NOMO-1 treated with dmso at 0.1 percent for 144 hours (cell line): Measurements from ENCODE around the gene CYTH4.

ENCODE experiments used
- DNase-seq: peaks from one replicate; lab custom pipeline; 2025; ENCODE audit not compliant: unreplicated experiment; lab: John Stamatoyannopoulos, UW

The CYTH4 gene

DNA sequence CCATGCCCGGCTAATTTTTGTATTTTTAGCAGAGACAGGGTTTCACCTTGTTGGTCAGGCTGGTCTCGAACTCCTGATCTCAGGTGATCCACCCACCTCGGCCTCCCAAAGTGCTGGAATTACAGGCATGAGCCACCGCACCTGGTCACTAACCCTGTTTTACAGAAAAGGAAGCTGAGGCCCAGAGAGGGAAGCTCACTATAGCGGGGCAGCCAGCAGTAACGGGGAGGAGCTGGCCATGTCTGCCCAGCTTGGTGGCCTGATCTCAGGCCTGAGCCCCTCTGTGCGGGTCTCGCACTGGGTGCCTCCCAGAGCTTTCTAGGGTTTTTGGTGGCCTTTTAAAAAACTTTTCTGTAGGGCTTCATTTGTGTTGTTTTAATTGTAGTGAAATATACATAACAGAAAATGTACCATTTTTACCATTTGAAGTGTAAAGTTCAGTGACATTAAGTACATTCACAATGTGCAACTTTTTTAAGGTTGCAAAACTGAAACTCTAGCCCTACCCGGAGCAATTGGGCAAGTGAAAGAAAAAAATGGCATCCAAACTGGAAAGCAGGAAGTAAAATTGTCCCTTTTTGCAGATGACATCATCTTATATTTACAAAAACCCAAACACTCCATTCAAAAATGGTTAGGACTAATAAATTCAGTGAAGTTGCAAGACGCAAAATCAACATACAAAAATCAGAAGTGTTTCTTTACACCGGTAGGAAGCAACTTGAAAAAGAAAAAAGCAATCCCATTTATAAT, 14.5 kb upstream of the CYTH4 start:
- DNase-seq, result peak; percentile 79

GRCh38 chr22:37269936-37270678, 12.2 kb upstream of the CYTH4 start:
- peak; percentile 23 for DNase-seq

- peak; percentile 56 for DNase-seq
Observed at GRCh38 chr22:37270928-37271650, 11.2 kb upstream of the CYTH4 start.

GRCh38 chr22:37273126-37273845, 9.0 kb upstream of the CYTH4 start:
- DNase-seq, result no peak

DNA sequence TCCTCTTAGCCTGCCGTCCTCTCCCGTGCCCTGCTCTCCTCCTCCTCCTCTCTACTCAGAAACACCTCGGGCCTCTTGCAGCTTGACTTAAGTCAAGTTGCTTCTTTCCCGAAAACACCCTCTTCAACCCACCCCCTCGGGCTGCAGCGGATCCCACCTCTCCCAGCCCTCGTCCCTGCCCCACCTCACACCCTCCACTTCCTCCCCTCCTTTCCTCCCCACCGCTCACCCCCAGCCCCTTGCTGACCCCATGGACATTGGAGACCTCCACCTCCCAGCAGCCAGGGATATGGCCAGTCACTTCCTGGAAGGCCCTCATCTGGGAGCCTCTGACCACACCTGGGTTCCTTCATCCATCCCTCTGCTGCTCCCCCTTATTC, 8.5 kb upstream of the CYTH4 start:
- DNase-seq, result no peak

GRCh38 chr22:37274380-37274862, 7.9 kb upstream of the CYTH4 start:
- peak; percentile 77 for DNase-seq

DNA sequence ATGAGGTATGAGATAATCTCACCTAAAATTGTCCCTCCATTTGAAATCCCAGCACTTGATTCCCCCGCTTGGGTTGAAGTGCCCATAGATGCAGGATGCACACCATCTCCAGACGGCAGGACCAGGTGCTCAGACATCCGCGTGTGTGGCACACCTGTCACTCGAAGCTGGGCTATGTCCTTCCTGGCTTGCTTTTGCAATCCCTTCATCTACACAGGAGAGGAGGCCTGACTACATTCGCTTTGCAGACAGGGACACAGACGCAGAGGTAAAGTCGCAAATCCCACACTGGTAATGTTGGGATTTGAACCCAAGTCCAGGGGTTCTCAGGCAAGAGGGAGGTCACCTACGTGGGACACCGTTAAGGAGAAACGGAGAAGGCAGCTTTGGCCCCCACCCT, 7.2 kb upstream of the CYTH4 start:
- no peak for DNase-seq

DNA sequence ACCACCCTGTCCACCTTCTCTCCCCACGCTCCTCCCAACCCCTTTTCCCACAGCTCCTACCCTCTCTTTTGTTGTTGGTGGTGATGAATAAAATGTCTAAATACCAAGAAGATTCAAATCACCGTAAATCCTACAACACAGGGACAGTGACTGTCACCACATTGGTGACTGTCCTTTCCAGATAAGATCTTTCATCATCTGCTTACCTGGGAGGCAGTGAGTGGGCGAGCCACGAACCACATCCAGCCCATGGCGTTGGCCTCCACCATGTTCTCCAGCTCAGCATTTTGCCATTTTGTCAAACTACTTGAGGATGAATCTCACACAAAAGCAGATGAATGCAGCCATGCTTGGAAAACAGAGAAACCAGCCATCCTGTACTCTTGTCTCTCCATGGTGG, 6.7 kb upstream of the CYTH4 start:
- no peak for DNase-seq

DNA sequence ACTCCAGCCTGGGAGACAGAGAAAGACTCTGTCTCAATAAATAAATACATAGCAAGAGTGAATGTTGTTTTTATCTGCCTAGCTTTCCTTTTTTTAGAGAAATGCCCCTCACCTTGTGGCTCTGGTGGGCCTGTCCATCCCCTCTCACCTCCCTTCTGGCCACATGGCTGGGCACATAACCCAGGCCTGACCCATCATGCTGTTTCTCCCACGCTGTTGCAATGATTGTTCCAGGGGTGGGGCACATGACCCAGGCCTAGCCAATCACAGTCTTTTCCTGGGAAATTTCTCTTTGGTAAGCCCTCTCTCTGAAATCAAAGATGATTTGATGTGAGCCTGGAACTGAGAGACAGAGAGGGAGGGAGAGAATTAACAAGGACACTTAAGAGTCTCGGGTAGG, 5.5 kb upstream of the CYTH4 start:
- no peak for DNase-seq

GRCh38 chr22:37277384-37277783, 4.9 kb upstream of the CYTH4 start:
- DNase-seq, result no peak

DNA sequence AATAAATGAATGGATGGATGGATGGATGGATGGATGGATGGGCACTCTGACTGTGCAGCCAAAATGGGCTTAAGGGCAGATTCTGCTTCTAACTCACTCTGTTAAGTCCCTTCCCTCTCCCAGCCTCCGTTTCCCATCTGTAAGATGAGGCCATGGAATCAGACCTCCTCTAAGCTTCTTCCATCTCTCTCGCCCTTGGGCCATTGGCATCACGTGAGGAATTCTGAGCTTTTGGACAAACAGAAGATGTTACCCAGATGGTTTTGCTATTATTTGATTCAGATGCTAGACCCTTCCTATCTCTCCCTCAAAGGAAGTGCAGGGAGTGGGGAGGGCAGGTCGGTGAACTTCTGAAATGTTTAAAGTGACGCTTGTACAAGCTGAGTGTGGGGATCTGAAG, 4.0 kb upstream of the CYTH4 start:
- DNase-seq, result no peak

DNA sequence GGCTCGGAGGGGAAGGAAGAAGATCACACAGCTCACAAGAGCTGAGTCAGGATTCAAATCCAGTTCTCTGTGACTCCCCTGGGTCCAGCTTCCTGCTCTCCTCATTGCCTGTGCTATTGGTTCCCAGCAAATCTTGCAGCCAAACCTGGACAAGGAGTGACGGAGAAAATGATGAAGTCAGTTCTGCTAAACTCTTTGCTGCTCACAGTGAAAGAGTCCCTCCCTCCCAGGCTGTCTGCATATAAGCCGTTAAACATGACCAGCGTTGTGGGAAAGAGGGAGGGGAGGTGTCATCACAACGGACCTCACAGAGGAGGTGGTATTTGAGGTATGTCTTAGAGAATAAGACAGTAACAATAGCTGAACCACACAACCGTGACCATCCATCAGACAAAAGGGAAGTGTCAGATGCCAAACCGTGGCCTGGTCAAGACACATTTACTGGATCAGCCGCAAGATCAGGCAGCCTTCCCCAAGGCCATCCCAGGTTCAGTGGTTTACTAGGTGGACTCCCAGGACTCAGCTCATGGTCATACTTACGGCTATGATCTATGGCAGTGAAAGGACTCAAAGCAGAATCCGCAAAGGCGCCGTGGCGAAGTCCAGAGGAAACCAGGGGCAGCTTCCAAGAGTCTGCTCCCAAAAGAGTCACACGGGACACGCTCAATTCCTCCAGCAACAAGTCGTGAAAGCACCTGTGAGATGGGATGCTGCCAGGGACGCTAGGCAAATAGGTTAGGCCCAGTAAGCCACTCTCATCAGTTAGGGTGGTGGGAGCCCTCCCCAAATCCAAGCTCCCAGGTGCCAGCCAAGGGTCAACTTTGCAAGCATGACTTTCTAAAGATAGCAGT, 2.8 kb upstream of the CYTH4 start:
- DNase-seq, result peak; percentile 81

DNA sequence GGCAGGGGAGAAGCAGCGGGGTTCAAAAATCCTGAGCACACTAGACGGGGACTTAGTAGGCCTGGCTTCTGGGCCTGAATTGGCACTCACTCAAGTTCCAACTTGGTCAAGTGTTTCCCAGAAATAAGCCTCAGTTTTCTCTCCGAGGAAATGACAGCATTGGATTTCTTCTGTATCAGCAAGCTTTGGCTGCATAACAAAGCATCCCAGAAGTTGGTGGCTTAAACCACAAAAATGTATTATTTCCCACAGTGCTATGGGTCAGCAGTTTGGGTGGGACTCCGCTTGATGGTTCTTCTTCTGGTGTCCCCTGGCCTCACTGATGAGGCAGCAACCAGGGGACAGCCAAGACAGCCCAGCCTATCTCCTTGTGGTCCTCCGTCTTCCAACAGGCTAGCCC, 1.6 kb upstream of the CYTH4 start:
- DNase-seq, result no peak

- no peak for DNase-seq
Observed at GRCh38 chr22:37281195-37281594, 1.1 kb upstream of the CYTH4 start.

GRCh38 chr22:37281646-37282384, 493 bp upstream of the CYTH4 start:
- DNase-seq, result no peak

GRCh38 chr22:37283393-37283937, 1.2 kb downstream of the CYTH4 start:
- DNase-seq, result no peak

GRCh38 chr22:37284126-37284804, 2.0 kb downstream of the CYTH4 start:
- no peak for DNase-seq

- DNase-seq, result peak; percentile 97
Observed at GRCh38 chr22:37284805-37285355, 2.6 kb downstream of the CYTH4 start.
